AG10803 (cell line): ENCODE results near the gene IQCK.

ENCODE experiments used
- DNase-seq: peaks from one replicate; pipeline ENCODE4 v3.0.0; 2010; ENCODE audit warnings: low read depth
- H3K4me3 ChIP-seq: 2 replicates; pipeline ENCODE4 v1.5.1; 2011; ENCODE audit warnings: mild to moderate bottlenecking, low read length, control low read depth
- TF ChIP-seq, protein P1 (sequence below): conservative IDR thresholded peaks from 2 replicates; pipeline ENCODE4 v1.5.1; 2011; ENCODE audit warnings: mild to moderate bottlenecking, low read length, control low read depth, inconsistent platforms

Gene IQCK

DNA sequence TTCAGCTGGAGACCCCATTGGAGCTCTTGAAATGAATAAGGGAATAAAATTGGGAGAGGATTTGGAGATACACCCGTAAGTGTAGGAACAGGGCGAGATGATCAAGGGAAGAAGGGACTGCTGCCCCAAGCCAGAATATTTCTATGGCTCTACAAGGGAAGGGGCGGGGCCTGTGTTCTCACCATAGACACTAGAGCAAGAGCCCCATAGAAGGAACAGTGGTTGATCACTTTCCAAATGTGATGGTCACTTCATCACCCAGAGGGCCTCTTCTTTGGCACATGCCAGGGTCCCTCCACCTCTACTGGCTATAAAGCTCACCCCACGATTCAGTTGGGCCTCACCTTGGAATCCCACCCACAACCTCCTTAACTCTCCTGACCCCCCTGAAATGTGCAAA lies 141.5 kb downstream of the IQCK start:
- TF ChIP-seq, protein P1, sequence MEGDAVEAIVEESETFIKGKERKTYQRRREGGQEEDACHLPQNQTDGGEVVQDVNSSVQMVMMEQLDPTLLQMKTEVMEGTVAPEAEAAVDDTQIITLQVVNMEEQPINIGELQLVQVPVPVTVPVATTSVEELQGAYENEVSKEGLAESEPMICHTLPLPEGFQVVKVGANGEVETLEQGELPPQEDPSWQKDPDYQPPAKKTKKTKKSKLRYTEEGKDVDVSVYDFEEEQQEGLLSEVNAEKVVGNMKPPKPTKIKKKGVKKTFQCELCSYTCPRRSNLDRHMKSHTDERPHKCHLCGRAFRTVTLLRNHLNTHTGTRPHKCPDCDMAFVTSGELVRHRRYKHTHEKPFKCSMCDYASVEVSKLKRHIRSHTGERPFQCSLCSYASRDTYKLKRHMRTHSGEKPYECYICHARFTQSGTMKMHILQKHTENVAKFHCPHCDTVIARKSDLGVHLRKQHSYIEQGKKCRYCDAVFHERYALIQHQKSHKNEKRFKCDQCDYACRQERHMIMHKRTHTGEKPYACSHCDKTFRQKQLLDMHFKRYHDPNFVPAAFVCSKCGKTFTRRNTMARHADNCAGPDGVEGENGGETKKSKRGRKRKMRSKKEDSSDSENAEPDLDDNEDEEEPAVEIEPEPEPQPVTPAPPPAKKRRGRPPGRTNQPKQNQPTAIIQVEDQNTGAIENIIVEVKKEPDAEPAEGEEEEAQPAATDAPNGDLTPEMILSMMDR: no peak
- no peak overlapping the region for H3K4me3 ChIP-seq
- DNase-seq: no peak

DNA sequence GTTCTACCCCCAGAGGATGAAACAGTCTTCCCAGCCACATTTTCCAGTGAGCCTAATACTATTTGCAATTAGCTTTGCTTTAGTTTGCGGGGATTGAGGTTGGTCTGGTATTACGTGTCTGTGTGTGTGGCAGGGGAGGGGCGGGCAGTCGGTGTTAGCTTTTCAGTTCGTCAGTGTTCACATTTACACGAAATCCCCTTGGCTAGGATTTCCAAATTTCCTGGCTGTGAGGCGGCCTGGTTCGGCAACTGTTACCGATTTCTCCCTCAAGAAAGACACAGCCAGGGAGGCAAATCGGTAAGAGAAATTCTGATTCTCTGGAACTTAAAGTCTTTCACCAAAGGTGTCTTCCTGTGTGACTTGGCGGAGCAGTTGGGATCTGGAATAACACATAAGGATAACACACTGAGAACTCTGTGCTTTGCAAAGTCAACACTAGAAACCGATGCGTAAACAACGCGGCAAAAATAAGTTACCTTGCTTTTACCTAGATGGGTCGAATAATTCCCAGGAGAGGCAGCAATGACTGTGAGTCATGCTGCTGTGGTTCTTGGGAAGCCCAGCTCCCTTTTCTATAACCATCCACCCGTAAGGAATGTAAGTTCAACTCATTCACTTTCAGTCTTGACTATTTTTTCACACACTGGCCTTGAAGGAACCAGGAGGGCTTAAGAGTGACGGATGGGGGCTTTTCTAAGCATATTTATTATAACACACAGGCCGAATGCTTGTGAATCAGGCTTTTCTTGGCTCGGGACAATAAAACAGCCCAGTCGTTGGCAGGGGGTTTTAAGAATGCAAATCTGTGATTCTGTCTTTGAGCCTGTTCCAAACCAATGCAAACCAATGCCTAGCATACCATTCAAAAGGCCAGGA lies 142.3 kb downstream of the IQCK start:
- H3K4me3 ChIP-seq: no peak overlapping the region
- peak; percentile 21 for DNase-seq
- TF ChIP-seq, protein P1: no peak

DNA sequence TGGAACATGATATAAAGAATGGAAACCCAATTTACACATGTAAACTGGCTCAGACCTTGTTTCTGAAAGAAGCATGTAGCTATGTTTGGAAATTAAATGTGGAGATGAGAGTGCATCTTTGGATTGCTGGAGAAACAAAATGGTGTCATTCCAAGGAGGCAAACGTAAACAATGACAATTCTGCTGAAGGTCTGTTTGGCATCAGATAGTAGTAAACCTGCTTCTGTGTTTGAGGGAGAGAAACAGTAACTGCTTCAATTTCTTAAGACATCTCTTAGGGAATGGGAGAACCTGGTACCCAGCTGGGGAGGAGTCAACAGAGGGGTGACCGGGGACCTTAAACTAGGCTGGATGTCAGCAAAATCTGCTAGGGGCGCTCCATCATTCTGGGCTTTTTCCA lies 143.1 kb downstream of the IQCK start:
- no peak overlapping the region for H3K4me3 ChIP-seq
- no peak for DNase-seq
- TF ChIP-seq, protein P1: no peak

DNA sequence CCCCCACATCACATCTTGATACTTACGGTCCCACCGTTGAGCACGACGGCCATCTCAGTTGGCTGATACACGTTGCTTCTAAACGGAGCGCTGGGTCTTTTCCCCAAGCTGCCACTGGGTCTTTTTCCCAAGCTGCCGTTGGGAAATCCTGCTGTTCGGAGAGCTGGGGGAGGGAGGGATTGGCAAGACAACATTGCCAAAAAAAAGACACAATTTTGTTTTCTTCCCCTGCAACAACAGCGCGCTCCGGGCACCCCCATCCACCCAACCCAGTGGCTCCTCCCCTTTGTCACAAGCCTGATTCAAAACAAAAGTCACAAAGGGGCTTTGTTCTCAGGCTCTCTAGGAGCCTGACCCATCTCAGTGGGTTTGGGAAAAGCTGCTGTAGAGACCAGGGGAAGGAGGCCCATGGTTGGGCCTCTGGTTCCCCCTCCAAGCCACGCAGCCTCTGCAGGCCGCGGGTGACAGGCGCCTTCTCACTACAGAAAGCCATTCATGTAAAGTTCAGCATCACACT lies 143.8 kb downstream of the IQCK start:
- DNase-seq: no peak
- TF ChIP-seq, protein P1: no peak

DNA sequence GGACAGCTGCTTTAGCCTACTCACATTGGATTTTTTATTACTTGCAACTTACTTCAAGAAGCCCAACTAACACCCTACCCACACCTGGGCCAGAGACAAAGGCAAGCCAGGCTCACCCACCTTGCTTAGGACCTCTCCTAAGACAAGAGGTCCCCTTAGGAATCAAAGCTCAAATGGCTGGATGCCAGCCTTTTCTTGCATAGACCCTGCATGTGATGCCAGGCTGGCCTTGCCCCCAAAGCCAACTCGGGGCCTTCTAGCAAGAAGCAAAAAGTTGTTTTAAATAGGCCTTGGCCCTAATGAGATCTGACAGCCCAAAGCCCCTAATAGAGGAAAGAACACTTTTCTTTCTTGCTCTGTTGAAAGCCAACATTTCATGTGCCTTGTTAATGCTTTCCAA lies 145.9 kb downstream of the IQCK start:
- H3K4me3 ChIP-seq: no peak overlapping the region
- DNase-seq: no peak
- TF ChIP-seq, protein P1: no peak

More for the DNA sequence above, 143.8 kb downstream of the IQCK start:
- H3K4me3 ChIP-seq: no peak overlapping the region

DNA sequence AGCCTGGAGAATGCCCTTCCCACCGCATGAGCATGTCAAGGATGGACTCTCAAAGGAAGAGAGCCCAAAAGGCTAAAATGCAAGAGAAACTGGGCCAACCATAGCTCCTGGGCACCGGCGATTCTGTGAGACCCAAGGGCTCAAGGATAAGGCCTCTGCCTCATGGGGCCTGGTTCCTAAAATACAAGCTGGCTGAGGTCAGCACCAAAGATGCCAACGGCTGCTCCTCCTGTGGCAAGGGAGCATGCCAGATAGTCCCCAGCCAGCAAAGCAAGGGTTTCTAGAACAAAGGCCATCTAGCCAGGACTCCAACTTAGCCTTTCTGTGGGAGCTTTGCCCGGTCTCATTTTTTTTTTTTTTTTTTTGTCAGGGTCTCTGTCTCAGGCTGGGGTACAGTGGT lies 146.5 kb downstream of the IQCK start:
- DNase-seq: no peak
- no peak overlapping the region for H3K4me3 ChIP-seq
- TF ChIP-seq, protein P1: no peak

DNA sequence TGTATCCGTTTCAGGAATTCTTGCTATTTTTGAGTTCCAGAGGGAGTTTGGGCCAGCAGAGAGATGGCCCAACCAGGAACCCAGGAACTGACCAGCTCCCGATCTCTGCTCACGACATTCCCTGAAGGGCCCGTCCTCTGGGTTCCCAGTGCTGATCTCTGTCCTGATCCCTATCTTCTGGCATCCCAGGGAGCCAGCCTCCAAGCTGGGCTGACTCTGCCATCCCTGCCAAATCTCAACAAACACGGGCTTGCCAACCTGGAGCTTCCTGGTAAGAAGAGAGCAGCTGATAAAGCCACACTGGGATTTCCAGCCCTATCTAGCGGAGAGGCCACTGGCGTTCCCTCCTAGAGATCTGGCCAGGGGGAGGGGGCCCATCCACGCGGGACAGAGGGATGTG lies 150.3 kb downstream of the IQCK start:
- DNase-seq: no peak
- TF ChIP-seq, protein P1: no peak
- H3K4me3 ChIP-seq: no peak overlapping the region
